ENCODE measurements around the gene EGFL6. TPM values are rescaled to one million over a fixed set of nuclear protein-coding genes. Genes with fewer than 3 reads are reported as not detected.
"Not testable (repeated sequence)": the region's sequence is repeated elsewhere in the genome, so short reads cannot be mapped to it uniquely, and the experiment has no call there.

Gene EGFL6
- total RNA-seq, 2 experiments from 2014 or later = 0.19 to 0.21 TPM

DNA sequence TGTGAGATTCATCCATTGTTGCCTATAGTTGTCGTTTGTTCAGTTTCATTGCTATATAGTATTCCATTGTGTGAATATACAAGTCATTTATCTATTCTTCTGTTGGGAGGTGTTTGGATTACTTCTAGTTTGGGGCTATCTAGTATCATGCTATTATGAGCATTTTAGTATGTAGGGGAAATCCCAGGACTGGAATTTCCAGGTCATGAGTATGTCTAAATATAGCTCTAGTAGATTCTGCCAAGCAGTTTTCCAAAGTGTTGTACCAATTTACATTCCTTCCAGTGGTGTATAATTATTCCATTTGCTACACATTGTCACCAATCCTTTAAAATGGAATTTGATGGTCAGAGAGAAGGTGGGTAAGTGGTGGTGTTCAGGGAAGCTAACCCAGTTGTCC is 30.1 kb downstream of the EGFL6 start:
- Mint-ChIP-seq H3K4me1 (no peaks in the 10 kb centered on the region), H3K36me3 (ENCODE audit: low read depth) (no peaks in the 10 kb centered on the region), H3K9me3 (ENCODE audit: low read depth) (no peaks in the 10 kb centered on the region), H3K4me3 (no peak overlapping the region), H3K27ac (no peak overlapping the region), H3K27me3 (no peaks in the 10 kb centered on the region)
- intact Hi-C loops (cut with DNase I, micrococcal nuclease) = no loop called here
- ATAC-seq (no peak), DNase-seq (no peak)
- ChIA-PET CTCF (interaction anchor here (0.6 kb wide), 1 partner anchor 339 kb away, joined by 5 read pairs; no protein-coding TSS in a partner anchor), POLR2A (no interaction called here)

DNA sequence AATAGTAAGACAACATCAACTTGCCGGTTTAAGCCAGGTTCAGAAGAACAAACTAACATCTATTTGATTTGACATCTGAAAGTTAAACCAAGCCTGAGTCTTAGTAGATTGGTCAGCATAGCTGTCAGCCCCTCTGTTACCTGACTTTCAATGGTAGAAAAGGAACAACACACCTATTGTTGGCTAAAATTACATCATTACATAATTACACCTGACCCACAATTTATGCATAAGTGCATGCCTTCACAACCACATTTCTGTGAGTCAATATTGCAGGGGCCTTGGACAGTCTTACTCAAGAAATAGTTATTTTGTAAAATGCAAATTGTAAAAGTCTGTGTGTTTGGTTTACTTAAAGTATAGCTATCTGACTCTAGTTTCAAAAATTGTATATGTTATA is 36.2 kb downstream of the EGFL6 start:
- Mint-ChIP-seq H3K27me3 (no peaks in the 10 kb centered on the region), H3K27ac (no peak overlapping the region), H3K4me1 (no peaks in the 10 kb centered on the region), H3K36me3 (ENCODE audit: low read depth) (no peaks in the 10 kb centered on the region), H3K4me3 (no peak overlapping the region), H3K9me3 (ENCODE audit: low read depth) (no peaks in the 10 kb centered on the region)
- intact Hi-C loops (cut with DNase I, micrococcal nuclease) = no loop called here
- DNase-seq (no peak), ATAC-seq (no peak)
- ChIA-PET POLR2A (no interaction called here), CTCF (interaction anchor here (2.0 kb wide), 1 partner anchor 99 kb away, joined by 5 read pairs; no protein-coding TSS in a partner anchor)

DNA sequence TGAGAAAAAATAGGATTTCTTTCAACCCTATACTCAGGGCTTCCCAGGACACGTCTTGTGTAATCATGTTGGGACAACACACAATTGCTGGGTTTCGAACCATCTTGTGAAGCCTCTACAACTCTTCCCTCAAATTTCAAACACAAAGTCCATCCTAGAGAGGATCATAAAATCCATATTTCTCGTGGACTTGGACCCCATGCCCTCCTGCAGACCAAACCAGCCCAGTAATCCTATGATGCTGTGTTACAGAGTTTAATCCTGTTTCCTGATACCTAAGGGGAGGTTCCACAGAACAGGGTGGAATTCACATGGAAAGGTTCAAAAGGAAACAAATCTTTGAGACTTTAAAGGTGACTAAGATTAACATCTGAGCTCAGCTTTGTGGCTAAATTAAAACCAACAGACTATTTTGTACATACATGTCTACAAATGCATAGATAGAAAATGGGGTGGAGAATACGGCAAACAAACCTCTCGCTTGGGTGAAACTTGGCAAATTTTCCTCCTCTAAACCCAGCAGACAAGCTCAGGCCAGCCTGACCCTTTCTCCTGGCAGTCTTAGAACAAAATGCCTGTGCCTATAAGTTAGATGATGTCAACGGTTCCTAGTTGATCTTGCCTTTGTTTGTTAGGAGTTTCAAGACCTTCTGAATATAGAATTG is 38.1 kb downstream of the EGFL6 start:
- no peaks in the 10 kb centered on the region for H3K36me3 Mint-ChIP-seq (ENCODE audit: low read depth)
- intact Hi-C loops (cut with DNase I, micrococcal nuclease) = no loop called here
- no peaks in the 10 kb centered on the region for H3K27me3 Mint-ChIP-seq
- DNase-seq (no peak), ATAC-seq (no peak)
- H3K27ac Mint-ChIP-seq = no peak overlapping the region
- no peaks in the 10 kb centered on the region for H3K9me3 Mint-ChIP-seq (ENCODE audit: low read depth)
- CTCF ChIA-PET = interaction anchor here (0.6 kb wide), 1 partner anchor 686 kb away, joined by 3 read pairs; no protein-coding TSS in a partner anchor
- no peak overlapping the region for H3K4me3 Mint-ChIP-seq
- POLR2A ChIA-PET = no interaction called here
- no peaks in the 10 kb centered on the region for H3K4me1 Mint-ChIP-seq

DNA sequence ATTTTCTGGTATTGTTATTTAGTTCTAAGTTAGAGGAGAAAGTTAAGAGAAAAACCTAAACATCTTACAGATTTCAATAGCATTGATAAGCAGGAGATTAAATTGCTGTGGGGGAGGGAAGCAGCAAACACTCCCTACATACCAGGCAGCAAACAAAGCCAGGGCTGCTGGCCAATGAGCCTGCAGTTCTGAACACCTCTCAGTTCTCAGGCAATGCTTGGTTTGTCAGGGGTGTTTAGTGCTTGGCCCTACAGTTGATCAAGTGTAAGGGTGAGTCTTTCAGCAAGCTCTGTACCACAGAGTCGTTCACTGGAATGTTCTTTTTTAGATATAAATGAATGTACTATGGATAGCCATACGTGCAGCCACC is 38.6 kb downstream of the EGFL6 start:
- DNase-seq (no peak), ATAC-seq (no peak)
- intact Hi-C loops (cut with DNase I, micrococcal nuclease) = no loop called here
- H3K27ac Mint-ChIP-seq = no peak overlapping the region
- no peaks in the 10 kb centered on the region for H3K9me3 Mint-ChIP-seq (ENCODE audit: low read depth)
- H3K36me3 Mint-ChIP-seq (ENCODE audit: low read depth) = no peaks in the 10 kb centered on the region
- ChIA-PET CTCF (interaction anchor here (0.6 kb wide), 1 partner anchor 685 kb away, joined by 3 read pairs; no protein-coding TSS in a partner anchor), POLR2A (no interaction called here)
- H3K4me3 Mint-ChIP-seq = no peak overlapping the region
- no peaks in the 10 kb centered on the region for H3K27me3 Mint-ChIP-seq
- no peaks in the 10 kb centered on the region for H3K4me1 Mint-ChIP-seq

DNA sequence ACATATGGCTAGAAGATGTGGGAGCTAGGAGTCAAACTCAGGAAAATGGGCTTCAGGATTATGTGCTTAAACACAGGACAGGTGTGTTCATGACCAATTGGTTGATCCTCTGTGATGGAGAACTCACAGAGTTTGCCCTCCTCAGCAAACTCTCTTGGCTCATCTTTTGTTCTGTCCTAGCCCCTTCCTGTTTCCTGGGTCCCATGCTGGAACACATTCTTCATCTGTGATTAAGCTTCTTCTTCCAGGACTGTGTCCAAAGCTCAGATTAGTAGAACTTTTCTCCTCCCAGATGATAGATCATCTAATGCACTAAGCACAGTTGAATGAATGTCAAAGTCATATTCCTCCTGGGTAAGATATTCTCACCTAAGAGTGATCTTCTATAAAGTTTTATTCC is 44.8 kb downstream of the EGFL6 start:
- H3K4me3 Mint-ChIP-seq = no peak overlapping the region
- no peak for ATAC-seq
- CTCF ChIA-PET = no interaction called here
- no peaks in the 10 kb centered on the region for H3K4me1 Mint-ChIP-seq
- H3K9me3 Mint-ChIP-seq (ENCODE audit: low read depth) = no peaks in the 10 kb centered on the region
- POLR2A ChIA-PET = interaction anchor here (0.6 kb wide), 1 partner anchor 120 kb away, joined by 4 read pairs; the partner anchor contains the start of genes OFD1 and TRAPPC2
- DNase-seq = no peak
- H3K27ac Mint-ChIP-seq = no peak overlapping the region
- H3K27me3 Mint-ChIP-seq = no peaks in the 10 kb centered on the region
- H3K36me3 Mint-ChIP-seq (ENCODE audit: low read depth) = no peaks in the 10 kb centered on the region
- intact Hi-C loops (cut with DNase I, micrococcal nuclease) = no loop called here

DNA sequence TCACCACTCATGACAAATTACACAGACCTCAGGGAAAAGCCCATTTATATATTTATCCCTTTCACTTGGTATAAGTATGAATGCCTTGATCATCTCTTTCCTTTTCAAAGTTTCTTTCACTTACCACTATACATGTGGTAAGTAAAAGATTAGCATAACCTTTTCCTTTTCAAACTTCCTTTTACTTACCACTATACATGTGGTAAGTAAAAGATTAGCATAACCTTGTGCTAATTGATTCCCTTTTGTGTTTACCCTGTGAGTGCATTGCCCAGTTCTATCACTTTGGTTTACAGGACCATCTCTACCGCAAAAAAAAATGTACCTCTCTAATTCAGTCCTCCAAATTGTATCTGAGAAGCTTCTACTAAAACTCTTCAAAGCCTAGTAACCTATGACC is 50.8 kb downstream of the EGFL6 start:
- Mint-ChIP-seq H3K9me3 (ENCODE audit: low read depth) (no peaks in the 10 kb centered on the region), H3K27ac (no peak overlapping the region), H3K4me1 (no peaks in the 10 kb centered on the region), H3K4me3 (no peak overlapping the region), H3K27me3 (no peaks in the 10 kb centered on the region), H3K36me3 (ENCODE audit: low read depth) (no peaks in the 10 kb centered on the region)
- ATAC-seq (no peak), DNase-seq (no peak)
- ChIA-PET CTCF (interaction anchor here (0.5 kb wide), 1 partner anchor 85 kb away, joined by 3 read pairs; no protein-coding TSS in a partner anchor), POLR2A (no interaction called here)
- intact Hi-C loops (cut with DNase I, micrococcal nuclease) = no loop called here

DNA sequence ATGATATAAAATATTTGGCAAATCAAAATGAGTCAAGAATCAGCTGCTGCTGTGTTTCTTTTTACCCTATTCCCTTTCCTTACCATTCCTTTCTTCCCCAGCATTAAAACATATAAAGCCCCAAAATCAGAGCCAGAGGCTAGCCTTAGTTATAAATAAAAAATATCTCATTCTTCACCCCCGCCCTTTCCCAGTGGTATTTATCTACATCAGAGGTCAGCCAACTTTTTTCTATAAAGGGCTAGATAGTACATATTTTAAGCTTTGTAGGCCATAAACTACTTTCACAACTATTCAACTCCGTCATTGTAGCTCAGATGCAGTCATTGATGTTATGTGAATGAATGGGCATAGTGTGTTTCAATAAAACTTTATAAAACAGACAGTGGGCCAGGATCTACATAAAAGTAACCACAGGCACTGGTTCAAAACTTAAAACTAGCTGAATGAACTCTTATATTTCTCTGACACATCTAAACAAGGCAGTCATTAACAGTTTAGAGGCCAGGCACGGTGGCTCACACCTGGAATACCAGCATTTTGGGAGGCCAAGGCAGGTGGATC is 53.1 kb downstream of the EGFL6 start:
- Mint-ChIP-seq H3K36me3 (ENCODE audit: low read depth) (no peaks in the 10 kb centered on the region), H3K4me1 (no peaks in the 10 kb centered on the region), H3K27me3 (no peaks in the 10 kb centered on the region), H3K4me3 (no peak overlapping the region), H3K27ac (no peak overlapping the region), H3K9me3 (ENCODE audit: low read depth) (no peaks in the 10 kb centered on the region)
- DNase-seq = no peak
- POLR2A ChIA-PET = no interaction called here
- CTCF ChIA-PET = no interaction called here
- no peak for ATAC-seq
- intact Hi-C loops (cut with DNase I, micrococcal nuclease) = no loop called here

DNA sequence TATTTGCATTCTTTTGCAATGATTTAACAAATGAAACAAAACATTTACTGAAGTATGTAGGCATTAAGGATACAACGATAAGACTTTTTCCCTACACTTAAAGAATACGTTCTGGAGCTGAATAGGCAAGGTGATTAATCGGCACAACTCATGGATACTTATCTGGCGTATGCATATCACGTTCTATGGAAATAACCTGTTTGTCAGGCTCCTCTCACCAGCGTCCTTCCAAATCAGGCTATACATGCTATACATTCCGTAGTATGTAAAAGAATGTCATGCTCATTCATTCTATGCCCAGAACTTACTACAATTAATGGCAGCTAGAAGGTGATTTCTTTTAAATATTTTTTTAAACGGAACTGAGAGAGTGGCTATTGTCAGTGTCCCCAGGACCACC is 57.9 kb downstream of the EGFL6 start:
- intact Hi-C loops (cut with DNase I, micrococcal nuclease) = no loop called here
- ChIA-PET POLR2A (no interaction called here), CTCF (no interaction called here)
- Mint-ChIP-seq H3K4me1 (no peaks in the 10 kb centered on the region), H3K36me3 (ENCODE audit: low read depth) (no peaks in the 10 kb centered on the region), H3K9me3 (ENCODE audit: low read depth) (peaks cover 2% of the 10 kb centered on the region), H3K27me3 (no peaks in the 10 kb centered on the region), H3K4me3 (no peak overlapping the region), H3K27ac (no peak overlapping the region)
- no peak for ATAC-seq
- DNase-seq = no peak

DNA sequence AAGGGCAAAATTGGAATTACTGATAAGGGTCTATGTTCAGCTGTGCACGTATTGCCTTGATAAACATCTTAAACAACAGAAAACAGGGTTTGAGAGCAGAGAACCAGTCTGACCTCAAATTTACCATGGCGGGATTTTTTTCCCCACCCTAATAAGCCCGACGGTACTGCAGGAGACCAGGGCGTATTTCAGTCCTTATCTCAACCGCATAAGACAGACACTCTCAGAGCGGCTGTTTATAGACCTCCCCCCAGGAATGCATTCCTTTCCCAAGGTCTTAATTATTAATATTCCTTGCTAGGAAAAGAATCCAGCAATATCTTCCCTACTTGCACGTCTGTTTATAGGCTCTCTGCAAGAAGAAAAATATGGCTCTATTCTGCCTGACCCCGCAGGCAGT is 67.8 kb downstream of the EGFL6 start:
- H3K27me3 Mint-ChIP-seq; H3K4me1 Mint-ChIP-seq; POLR2A ChIA-PET; H3K4me3 Mint-ChIP-seq; ATAC-seq; intact Hi-C loops (cut with DNase I, micrococcal nuclease); DNase-seq; H3K27ac Mint-ChIP-seq; H3K36me3 Mint-ChIP-seq (ENCODE audit: low read depth); H3K9me3 Mint-ChIP-seq (ENCODE audit: low read depth): not testable (repeated sequence)
- CTCF ChIA-PET = interaction anchor here (0.6 kb wide), 1 partner anchor 487 kb away, joined by 3 read pairs; no protein-coding TSS in a partner anchor

DNA sequence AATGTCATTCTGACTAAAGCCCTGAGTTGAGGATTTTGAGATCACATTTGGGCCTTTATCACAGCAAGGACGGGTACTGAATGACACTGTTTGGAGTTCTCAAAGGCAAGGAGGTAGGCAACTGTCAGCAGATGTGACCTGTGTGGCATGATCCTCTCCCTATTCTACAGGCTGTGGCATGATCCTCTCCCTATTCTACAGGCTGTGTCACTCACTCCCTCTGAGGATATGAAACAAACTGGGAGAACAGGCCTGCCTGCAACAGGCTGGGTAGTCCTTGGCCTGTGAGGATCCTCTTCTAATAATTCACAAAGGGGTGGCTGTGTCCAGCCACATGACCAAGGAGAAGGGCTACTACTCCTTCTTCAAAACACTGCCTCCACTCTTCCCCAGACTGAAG is 68.6 kb downstream of the EGFL6 start:
- Mint-ChIP-seq H3K4me1 (no peaks in the 10 kb centered on the region), H3K36me3 (ENCODE audit: low read depth) (peaks cover 2% of the 10 kb centered on the region), H3K9me3 (ENCODE audit: low read depth) (peaks cover 8% of the 10 kb centered on the region), H3K27me3 (no peaks in the 10 kb centered on the region), H3K4me3 (no peak overlapping the region), H3K27ac (no peak overlapping the region)
- ChIA-PET POLR2A (no interaction called here), CTCF (no interaction called here)
- ATAC-seq = no peak
- intact Hi-C loops (cut with DNase I, micrococcal nuclease) = no loop called here
- DNase-seq = no peak

DNA sequence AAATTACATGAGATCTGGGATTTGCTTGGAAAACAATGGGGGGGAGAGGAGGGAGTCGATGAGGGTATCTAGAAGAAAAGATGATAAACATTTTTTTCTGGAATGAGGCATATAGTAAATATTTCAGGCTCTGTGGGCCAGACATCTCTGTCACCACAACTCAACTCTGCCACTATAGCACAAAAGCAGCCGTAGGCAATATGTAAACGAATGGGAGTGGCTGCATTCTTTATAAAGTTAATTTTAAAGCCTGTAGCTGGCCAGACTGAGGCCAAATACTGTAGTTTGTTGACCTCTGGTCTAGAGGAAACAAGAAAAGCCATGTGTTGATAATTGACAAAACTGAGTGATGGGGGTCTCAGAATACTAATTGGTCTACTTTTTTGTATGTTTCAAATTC is 69.4 kb downstream of the EGFL6 start:
- H3K9me3 Mint-ChIP-seq (ENCODE audit: low read depth) = peaks cover 8% of the 10 kb centered on the region
- ChIA-PET CTCF (no interaction called here), POLR2A (no interaction called here)
- intact Hi-C loops (cut with DNase I, micrococcal nuclease) = no loop called here
- no peak overlapping the region for H3K27ac Mint-ChIP-seq
- H3K36me3 Mint-ChIP-seq (ENCODE audit: low read depth) = peaks cover 2% of the 10 kb centered on the region
- H3K4me1 Mint-ChIP-seq = no peaks in the 10 kb centered on the region
- ATAC-seq (no peak), DNase-seq (no peak)
- H3K4me3 Mint-ChIP-seq = no peak overlapping the region
- H3K27me3 Mint-ChIP-seq = no peaks in the 10 kb centered on the region

DNA sequence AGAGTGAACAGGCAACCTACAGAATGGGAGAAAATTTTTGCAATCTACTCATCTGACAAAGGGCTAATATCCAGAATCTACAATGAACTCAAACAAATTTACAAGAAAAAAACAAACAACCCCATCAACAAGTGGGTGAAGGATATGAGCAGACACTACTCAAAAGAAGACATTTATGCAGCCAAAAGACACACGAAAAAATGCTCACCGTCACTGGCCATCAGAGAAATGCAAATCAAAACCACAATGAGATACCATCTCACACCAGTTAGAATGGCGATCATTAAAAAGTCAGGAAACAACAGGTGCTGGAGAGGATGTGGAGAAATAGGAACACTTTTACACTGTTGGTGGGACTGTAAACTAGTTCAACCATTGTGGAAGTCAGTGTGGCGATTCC is 72.3 kb downstream of the EGFL6 start:
- H3K4me3 Mint-ChIP-seq; ATAC-seq; H3K36me3 Mint-ChIP-seq (ENCODE audit: low read depth); DNase-seq; H3K27ac Mint-ChIP-seq; H3K9me3 Mint-ChIP-seq (ENCODE audit: low read depth); H3K4me1 Mint-ChIP-seq; POLR2A ChIA-PET; H3K27me3 Mint-ChIP-seq; CTCF ChIA-PET: not testable (repeated sequence)
- intact Hi-C loops (cut with DNase I, micrococcal nuclease) = loop anchor here in 1 of 2 experiments (10.0 kb wide), 1 partner anchor 547 kb away; no protein-coding TSS in a partner anchor

Data from activated CD4-positive, alpha-beta T cell treated with anti-CD3 and anti-CD28 coated beads for 36 hours (primary cell).